ENCODE measurements around the gene ATF4. TPM values are rescaled to one million over a fixed set of nuclear protein-coding genes. Genes with fewer than 3 reads are reported as not detected.

Gene ATF4
- polyA plus RNA-seq, 1 experiment = 886 TPM

DNA sequence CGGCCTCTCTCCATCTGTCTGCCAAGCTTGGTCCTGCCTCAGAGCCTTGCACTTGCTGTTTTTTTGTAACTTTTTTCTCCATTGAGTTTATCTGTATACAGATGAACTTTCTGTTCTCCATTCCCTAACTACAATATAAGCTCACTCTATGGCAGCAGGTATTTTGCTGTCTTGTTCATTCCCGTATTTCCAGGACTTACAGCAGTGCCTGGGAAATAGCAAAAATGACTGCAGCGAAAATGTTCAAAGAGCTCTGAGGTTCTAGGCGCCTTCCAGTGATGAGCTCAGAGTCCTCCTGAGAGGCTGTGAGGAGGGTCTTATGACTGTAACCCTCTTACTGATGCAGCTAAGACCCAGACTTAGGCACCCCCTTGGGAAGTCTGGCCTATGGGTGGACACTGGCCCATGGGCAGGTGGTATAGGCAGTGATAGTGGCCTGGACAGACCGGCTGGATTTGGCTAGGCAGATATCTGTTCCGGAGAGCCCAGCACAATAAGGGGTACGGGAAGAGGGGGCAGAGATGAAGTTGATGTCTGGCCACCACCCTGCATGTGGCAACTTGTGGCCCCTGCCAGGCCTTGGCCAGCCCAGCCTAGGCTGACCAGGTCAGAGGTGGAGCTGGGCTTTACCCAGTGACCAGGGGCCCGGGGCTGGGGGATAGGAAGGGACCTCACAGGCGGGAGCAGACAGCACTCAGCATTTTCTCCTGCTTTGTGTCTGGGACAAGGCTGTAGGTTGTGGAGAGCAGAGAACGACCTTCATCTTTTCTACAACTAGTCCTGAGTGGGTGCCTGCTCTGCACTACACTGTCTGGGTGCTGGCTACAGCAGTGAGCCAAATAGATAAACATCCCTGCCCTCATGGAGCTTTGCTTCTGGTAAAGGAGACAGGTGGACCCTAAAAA lies 4.6 kb downstream of the ATF4 start:
- ChIA-PET POLR2A (interaction anchor here (0.5 kb wide), 1 partner anchor 1594 kb away, joined by 5 read pairs; no protein-coding TSS in a partner anchor), CTCF (interaction anchor here (0.8 to 3.0 kb wide), 5 partner anchors 11 to 512 kb away, joined by 3 to 12 read pairs (median 9); no protein-coding TSS in a partner anchor)
- H3K36me3 ChIP-seq (ENCODE audit: control insufficient read depth, insufficient read depth, low read length) = peaks cover 35% of the 10 kb centered on the region
- DNase-seq (ENCODE audit: low read depth) = no peak
- H3K4me3 ChIP-seq (ENCODE audit: low read depth, low read length) = no peak overlapping the region
- no peaks in the 10 kb centered on the region for H3K27me3 ChIP-seq (ENCODE audit: control insufficient read depth, insufficient read depth, low read length)
- TF ChIP-seq, protein P1, sequence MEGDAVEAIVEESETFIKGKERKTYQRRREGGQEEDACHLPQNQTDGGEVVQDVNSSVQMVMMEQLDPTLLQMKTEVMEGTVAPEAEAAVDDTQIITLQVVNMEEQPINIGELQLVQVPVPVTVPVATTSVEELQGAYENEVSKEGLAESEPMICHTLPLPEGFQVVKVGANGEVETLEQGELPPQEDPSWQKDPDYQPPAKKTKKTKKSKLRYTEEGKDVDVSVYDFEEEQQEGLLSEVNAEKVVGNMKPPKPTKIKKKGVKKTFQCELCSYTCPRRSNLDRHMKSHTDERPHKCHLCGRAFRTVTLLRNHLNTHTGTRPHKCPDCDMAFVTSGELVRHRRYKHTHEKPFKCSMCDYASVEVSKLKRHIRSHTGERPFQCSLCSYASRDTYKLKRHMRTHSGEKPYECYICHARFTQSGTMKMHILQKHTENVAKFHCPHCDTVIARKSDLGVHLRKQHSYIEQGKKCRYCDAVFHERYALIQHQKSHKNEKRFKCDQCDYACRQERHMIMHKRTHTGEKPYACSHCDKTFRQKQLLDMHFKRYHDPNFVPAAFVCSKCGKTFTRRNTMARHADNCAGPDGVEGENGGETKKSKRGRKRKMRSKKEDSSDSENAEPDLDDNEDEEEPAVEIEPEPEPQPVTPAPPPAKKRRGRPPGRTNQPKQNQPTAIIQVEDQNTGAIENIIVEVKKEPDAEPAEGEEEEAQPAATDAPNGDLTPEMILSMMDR (IDR thresholded peaks at IDR 0.05; ENCODE audit: insufficient read depth, low read depth, low read length) = no peak

DNA sequence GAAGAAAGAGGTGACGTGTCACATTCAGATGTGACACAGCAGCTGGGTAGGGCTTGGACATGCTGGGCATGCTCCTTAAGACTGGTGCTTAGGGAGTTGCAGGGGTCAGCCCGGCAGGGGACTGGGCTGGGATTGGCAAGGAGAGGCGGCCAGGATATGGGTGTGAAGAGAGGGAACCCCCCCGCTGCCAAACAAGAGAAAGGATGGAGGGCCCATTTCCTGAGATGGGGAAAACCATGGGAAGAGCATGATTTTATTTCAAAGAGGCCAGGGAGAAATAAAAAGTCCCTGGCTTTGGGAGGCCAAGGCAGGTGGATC lies 5.3 kb downstream of the ATF4 start:
- POLR2A ChIA-PET = interaction anchor here (0.5 kb wide), 1 partner anchor 1594 kb away, joined by 5 read pairs; no protein-coding TSS in a partner anchor
- CTCF ChIA-PET = interaction anchor here (1.6 to 3.0 kb wide), 3 partner anchors 29 to 214 kb away, joined by 4 to 12 read pairs (median 11); no protein-coding TSS in a partner anchor
- Histone ChIP-seq H3K4me3 (ENCODE audit: low read depth, low read length) (no peak overlapping the region), H3K27me3 (ENCODE audit: control insufficient read depth, insufficient read depth, low read length) (no peaks in the 10 kb centered on the region), H3K36me3 (ENCODE audit: control insufficient read depth, insufficient read depth, low read length) (peaks cover 35% of the 10 kb centered on the region)
- TF ChIP-seq, protein P1 (IDR thresholded peaks at IDR 0.05; ENCODE audit: insufficient read depth, low read depth, low read length) = no peak
- no peak for DNase-seq (ENCODE audit: low read depth)

DNA sequence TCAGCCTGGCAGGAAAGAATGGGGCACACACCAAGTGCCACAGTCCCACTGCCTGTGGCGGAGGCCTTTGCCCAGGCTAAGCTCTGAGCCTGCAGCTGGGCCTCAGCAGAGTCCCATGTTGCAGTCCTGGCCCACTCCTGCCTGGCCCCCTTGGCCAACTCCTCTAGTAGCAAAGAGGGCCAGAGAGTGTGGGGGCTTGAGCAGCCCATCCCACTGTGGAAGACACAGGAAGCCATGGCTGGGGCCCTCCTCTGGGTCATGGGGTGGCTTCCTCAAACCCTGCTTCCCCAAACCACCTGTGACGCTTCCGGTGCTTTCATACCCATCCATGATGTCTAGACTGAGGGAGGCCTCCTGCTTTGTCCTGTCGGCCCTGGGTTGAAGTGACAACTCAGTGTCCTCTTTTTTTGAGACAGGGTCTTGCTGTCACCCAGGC lies 6.4 kb downstream of the ATF4 start:
- CTCF ChIA-PET = interaction anchor here (3.0 to 4.0 kb wide), 3 partner anchors 10 to 33 kb away, joined by 11 to 28 read pairs (median 12); no protein-coding TSS in a partner anchor
- POLR2A ChIA-PET = interaction anchor here (0.6 kb wide), 1 partner anchor 187 kb away, joined by 11 read pairs; no protein-coding TSS in a partner anchor
- no peak for DNase-seq (ENCODE audit: low read depth)
- Histone ChIP-seq H3K27me3 (ENCODE audit: control insufficient read depth, insufficient read depth, low read length) (no peaks in the 10 kb centered on the region), H3K4me3 (ENCODE audit: low read depth, low read length) (no peak overlapping the region), H3K36me3 (ENCODE audit: control insufficient read depth, insufficient read depth, low read length) (peaks cover 30% of the 10 kb centered on the region)
- TF ChIP-seq, protein P1 (IDR thresholded peaks at IDR 0.05; ENCODE audit: insufficient read depth, low read depth, low read length) = no peak

DNA sequence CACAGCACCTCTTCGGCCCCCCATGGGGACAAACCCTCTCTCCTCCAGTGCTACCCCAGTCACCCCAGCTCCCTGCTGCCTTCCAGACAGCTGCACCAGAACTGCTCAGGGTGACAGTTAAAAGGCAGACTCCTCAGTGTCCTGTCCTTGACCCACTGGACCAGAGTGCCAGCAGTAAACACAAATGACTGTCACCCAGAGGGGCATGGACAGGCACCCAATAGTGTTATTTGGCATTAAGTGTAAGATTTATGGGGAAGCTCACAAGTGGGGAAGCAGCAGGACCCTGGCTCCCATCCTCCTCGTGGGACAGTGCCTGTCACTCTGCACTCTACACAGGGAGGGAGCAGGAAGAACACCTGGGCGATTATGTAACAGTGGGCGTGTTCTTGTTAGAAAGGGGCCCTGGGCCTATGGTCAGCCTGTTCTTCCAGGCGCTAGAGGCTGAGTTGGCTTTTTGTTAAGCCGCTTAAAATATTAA lies 7.2 kb downstream of the ATF4 start:
- TF ChIP-seq, protein P1 (IDR thresholded peaks at IDR 0.05; ENCODE audit: insufficient read depth, low read depth, low read length) = no peak
- Histone ChIP-seq H3K4me3 (ENCODE audit: low read depth, low read length) (no peak overlapping the region), H3K36me3 (ENCODE audit: control insufficient read depth, insufficient read depth, low read length) (peaks cover 27% of the 10 kb centered on the region), H3K27me3 (ENCODE audit: control insufficient read depth, insufficient read depth, low read length) (no peaks in the 10 kb centered on the region)
- no peak for DNase-seq (ENCODE audit: low read depth)
- CTCF ChIA-PET = interaction anchor here (0.8 to 24.6 kb wide), 5 partner anchors 11 to 504 kb away, joined by 4 to 476 read pairs (median 28); partner anchors contain the start of gene RPL3
- POLR2A ChIA-PET = no interaction called here
